Measurements from ENCODE around the gene GABRB1.

- no peak for TF ChIP-seq ZNF274 (IDR thresholded peaks at IDR 0.05; ENCODE audit: low read depth, low read length)
- TF ChIP-seq YY1 (IDR thresholded peaks at IDR 0.05; ENCODE audit: insufficient read depth, insufficient read length), result no peak
Measured at GRCh38 chr4:47154816-47155370, 123.5 kb downstream of the GABRB1 start.
